DND-41 (cell line): ENCODE measurements around the gene EPS8L3.

ENCODE experiments used
- EZH2 ChIP-seq: IDR thresholded peaks from 3 replicates; pipeline ENCODE4 v1.6.1; 2012; ENCODE audit warnings: borderline replicate concordance, low read depth, mild to moderate bottlenecking, moderate library complexity, low read length, inconsistent platforms; ENCODE audit not compliant: severe bottlenecking
- TF ChIP-seq, protein P1 (sequence below): IDR thresholded peaks from 2 replicates; pipeline ENCODE4 v1.5.1; 2012; ENCODE audit warnings: borderline replicate concordance, low read length, moderate library complexity, mild to moderate bottlenecking; ENCODE audit not compliant: poor library complexity, severe bottlenecking; ENCODE audit errors: extremely low read depth

- TF ChIP-seq, protein P1, sequence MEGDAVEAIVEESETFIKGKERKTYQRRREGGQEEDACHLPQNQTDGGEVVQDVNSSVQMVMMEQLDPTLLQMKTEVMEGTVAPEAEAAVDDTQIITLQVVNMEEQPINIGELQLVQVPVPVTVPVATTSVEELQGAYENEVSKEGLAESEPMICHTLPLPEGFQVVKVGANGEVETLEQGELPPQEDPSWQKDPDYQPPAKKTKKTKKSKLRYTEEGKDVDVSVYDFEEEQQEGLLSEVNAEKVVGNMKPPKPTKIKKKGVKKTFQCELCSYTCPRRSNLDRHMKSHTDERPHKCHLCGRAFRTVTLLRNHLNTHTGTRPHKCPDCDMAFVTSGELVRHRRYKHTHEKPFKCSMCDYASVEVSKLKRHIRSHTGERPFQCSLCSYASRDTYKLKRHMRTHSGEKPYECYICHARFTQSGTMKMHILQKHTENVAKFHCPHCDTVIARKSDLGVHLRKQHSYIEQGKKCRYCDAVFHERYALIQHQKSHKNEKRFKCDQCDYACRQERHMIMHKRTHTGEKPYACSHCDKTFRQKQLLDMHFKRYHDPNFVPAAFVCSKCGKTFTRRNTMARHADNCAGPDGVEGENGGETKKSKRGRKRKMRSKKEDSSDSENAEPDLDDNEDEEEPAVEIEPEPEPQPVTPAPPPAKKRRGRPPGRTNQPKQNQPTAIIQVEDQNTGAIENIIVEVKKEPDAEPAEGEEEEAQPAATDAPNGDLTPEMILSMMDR, result no peak
- TF ChIP-seq EZH2, result no peak
Observed at GRCh38 chr1:109713636-109714035, 50.1 kb downstream of the EPS8L3 start.
